ENCODE results near the gene TNFAIP8L3.

Gene TNFAIP8L3

DNA sequence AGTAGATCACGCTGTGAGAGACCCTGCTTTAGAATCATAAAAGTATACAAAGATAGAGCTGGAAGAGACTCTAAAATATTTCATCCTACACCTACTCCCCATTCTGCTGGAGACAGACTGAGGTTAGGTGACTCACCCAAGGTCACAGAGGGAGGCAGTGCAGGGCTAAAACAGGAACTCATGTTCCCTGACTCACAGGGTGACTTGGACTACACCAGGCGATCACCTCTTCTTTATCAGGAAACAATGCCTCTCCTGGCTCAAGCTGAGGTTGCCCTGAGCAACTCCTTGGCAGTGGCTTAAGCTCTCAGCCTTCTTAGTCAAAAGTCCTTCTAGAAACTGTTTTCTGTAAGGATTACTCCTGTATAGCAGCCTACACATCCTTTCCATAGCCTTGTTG lies 26.4 kb upstream of the TNFAIP8L3 start:
- Histone ChIP-seq H3K27me3 (no peaks in the 10 kb centered on the region; the same call in 1 of the 2 replicates), H3K4me1 (no peaks in the 10 kb centered on the region), H3K36me3 (no peaks in the 10 kb centered on the region), H3K4me3 (ENCODE audit: low read depth, low read length) (no peak overlapping the region), H3K9me3 (no peaks in the 10 kb centered on the region)
- no peak for TF ChIP-seq CTCF (IDR thresholded peaks at IDR 0.05; ENCODE audit: low read depth, low read length)
- DNase-seq: no peak

DNA sequence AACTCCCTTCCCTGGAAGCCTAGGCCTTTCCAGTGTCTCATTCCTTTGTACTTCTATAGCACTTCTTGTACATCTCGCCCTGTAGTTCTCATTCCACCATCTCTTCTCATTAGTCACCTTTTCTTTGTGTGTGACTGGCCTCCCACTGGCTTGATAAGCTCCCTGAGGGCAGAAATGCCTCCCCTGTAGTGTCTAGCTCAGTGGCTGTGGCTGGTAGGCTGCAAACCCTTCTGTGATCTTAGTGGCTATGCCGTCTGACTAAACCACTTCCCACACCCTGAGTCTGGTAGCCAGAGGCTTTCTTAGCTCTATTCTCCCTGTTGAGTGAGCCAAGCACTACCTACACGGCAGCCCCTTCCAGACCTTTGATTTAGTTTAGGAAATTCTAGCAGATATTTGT lies 24.4 kb upstream of the TNFAIP8L3 start:
- no peaks in the 10 kb centered on the region for H3K9me3 ChIP-seq
- H3K27me3 ChIP-seq: peaks cover 5% of the 10 kb centered on the region; the same call in 1 of the 2 replicates
- H3K4me1 ChIP-seq: no peaks in the 10 kb centered on the region
- no peak for TF ChIP-seq CTCF (IDR thresholded peaks at IDR 0.05; ENCODE audit: low read depth, low read length)
- H3K4me3 ChIP-seq (ENCODE audit: low read depth, low read length): no peak overlapping the region
- no peaks in the 10 kb centered on the region for H3K36me3 ChIP-seq
- no peak for DNase-seq

GRCh38 chr15:51117270-51117669 lies 22.6 kb upstream of the TNFAIP8L3 start:
- no peaks in the 10 kb centered on the region for H3K36me3 ChIP-seq
- TF ChIP-seq CTCF (IDR thresholded peaks at IDR 0.05; ENCODE audit: low read depth, low read length): no peak
- H3K9me3 ChIP-seq: no peaks in the 10 kb centered on the region
- H3K27me3 ChIP-seq: peaks cover 9% of the 10 kb centered on the region; the same call in 1 of the 2 replicates
- H3K4me1 ChIP-seq: no peaks in the 10 kb centered on the region
- no peak for DNase-seq
- H3K4me3 ChIP-seq (ENCODE audit: low read depth, low read length): no peak overlapping the region

- Histone ChIP-seq H3K36me3 (no peaks in the 10 kb centered on the region), H3K27me3 (peaks cover 15% of the 10 kb centered on the region), H3K4me1 (no peaks in the 10 kb centered on the region), H3K4me3 (ENCODE audit: low read depth, low read length) (no peak overlapping the region), H3K9me3 (no peaks in the 10 kb centered on the region)
- no peak for TF ChIP-seq CTCF (IDR thresholded peaks at IDR 0.05; ENCODE audit: low read depth, low read length)
- DNase-seq: no peak
Observed at GRCh38 chr15:51114437-51115119, 19.9 kb upstream of the TNFAIP8L3 start.

GRCh38 chr15:51112078-51112477 lies 17.4 kb upstream of the TNFAIP8L3 start:
- no peak overlapping the region for H3K4me3 ChIP-seq (ENCODE audit: low read depth, low read length)
- TF ChIP-seq CTCF (IDR thresholded peaks at IDR 0.05; ENCODE audit: low read depth, low read length): no peak

DNA sequence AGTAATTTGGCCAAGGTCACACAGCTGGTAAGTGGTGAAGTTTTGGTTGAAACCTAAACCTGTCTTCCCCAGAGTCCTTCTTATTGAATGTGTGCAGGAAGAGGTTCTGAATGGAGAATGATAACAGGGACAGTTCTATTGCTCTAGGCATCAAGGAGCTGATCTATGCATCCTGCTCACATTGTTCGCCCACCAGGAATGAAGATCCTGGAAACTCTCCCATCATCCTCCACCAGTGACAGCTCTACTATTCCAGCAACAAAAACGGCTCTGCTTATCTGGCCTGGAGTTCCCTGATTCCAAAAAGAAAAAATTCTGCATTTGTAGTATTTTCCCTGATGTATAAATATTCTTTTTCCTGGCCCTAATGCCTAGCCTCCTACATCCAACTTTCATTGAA lies 16.4 kb upstream of the TNFAIP8L3 start:
- Histone ChIP-seq H3K36me3 (no peaks in the 10 kb centered on the region), H3K4me1 (no peaks in the 10 kb centered on the region), H3K9me3 (no peaks in the 10 kb centered on the region), H3K27me3 (peaks cover 26% of the 10 kb centered on the region), H3K4me3 (ENCODE audit: low read depth, low read length) (no peak overlapping the region)
- no peak for TF ChIP-seq CTCF (IDR thresholded peaks at IDR 0.05; ENCODE audit: low read depth, low read length)
- no peak for DNase-seq

More at GRCh38 chr15:51112078-51112477, 17.4 kb upstream of the TNFAIP8L3 start:
- H3K4me1 ChIP-seq: no peaks in the 10 kb centered on the region
- peaks cover 27% of the 10 kb centered on the region for H3K27me3 ChIP-seq
- DNase-seq: no peak
- H3K9me3 ChIP-seq: no peaks in the 10 kb centered on the region
- no peaks in the 10 kb centered on the region for H3K36me3 ChIP-seq

All from BE2C (cell line).